Hepatocyte (in vitro differentiated cells): ENCODE results near the gene TOLLIP. TPM values are rescaled to one million over a fixed set of nuclear protein-coding genes. Genes with fewer than 3 reads are reported as not detected.

ENCODE experiments used
- DNase-seq: peaks from one replicate; pipeline ENCODE4 v3.0.0-alpha.2; 2016; ENCODE audit warnings: low spot score
- H2AFZ ChIP-seq: fragments of 200-600 bp; sonication (generic); 2 replicates; pipeline ENCODE4 v1.6.0; 2016; ENCODE audit warnings: antibody characterized with exemption, mild to moderate bottlenecking
- H3K27ac ChIP-seq: fragments of 200-600 bp; sonication (generic); 2 replicates; pipeline ENCODE4 v1.5.1; 2016; ENCODE audit warnings: mild to moderate bottlenecking
- H3K27me3 ChIP-seq: fragments of 200-600 bp; sonication (generic); 2 replicates; pipeline ENCODE4 v1.6.1; 2016
- H3K36me3 ChIP-seq: fragments of 200-600 bp; sonication (generic); replicated peaks from 2 replicates; pipeline ENCODE4 v1.5.1; 2016; ENCODE audit warnings: low read depth; ENCODE audit not compliant: insufficient read depth
- H3K4me1 ChIP-seq: fragments of 200-600 bp; sonication (generic); 2 replicates; pipeline ENCODE4 v1.5.1; 2016; ENCODE audit warnings: mild to moderate bottlenecking, moderate library complexity; ENCODE audit not compliant: insufficient read depth
- H3K4me2 ChIP-seq: fragments of 200-600 bp; sonication (generic); 2 replicates; pipeline ENCODE4 v1.6.0; 2016
- H3K4me3 ChIP-seq: fragments of 200-600 bp; sonication (generic); 2 replicates; pipeline ENCODE4 v1.5.1; 2016; ENCODE audit warnings: mild to moderate bottlenecking
- H3K79me2 ChIP-seq: fragments of 200-600 bp; sonication (generic); 2 replicates; pipeline ENCODE4 v1.6.0; 2017; ENCODE audit warnings: mild to moderate bottlenecking
- H3K9me2 ChIP-seq: fragments of 200-600 bp; sonication (generic); replicated peaks from 2 replicates; pipeline ENCODE4 v1.6.0; 2017; ENCODE audit warnings: mild to moderate bottlenecking; ENCODE audit not compliant: insufficient read depth
- H3K9me3 ChIP-seq: fragments of 200-600 bp; sonication (generic); 2 replicates; pipeline ENCODE4 v1.5.1; 2016; ENCODE audit warnings: low read depth, mild to moderate bottlenecking
- H4K20me1 ChIP-seq: fragments of 200-600 bp; sonication (generic); 2 replicates; pipeline ENCODE4 v1.6.0; 2016; ENCODE audit warnings: mild to moderate bottlenecking; ENCODE audit not compliant: insufficient read depth, poor library complexity, severe bottlenecking
- CTCF ChIP-seq: fragments of 200-600 bp; sonication (generic); IDR thresholded peaks from 2 replicates; pipeline ENCODE4 v1.5.1; 2016; ENCODE audit warnings: antibody characterized with exemption, mild to moderate bottlenecking; ENCODE audit not compliant: poor library complexity
- EZH2 ChIP-seq: fragments of 200-600 bp; sonication (generic); IDR thresholded peaks from 2 replicates; pipeline ENCODE4 v1.6.1; 2016; ENCODE audit warnings: antibody characterized with exemption, mild to moderate bottlenecking, borderline replicate concordance
- EZH2phosphoT487 ChIP-seq: fragments of 200-600 bp; sonication (generic); IDR thresholded peaks from one replicate; pipeline ENCODE4 v1.6.1; 2018; ENCODE audit warnings: antibody characterized with exemption, mild to moderate bottlenecking, low read depth, moderate library complexity; ENCODE audit not compliant: unreplicated experiment, severe bottlenecking
- WGBS: methylation state at CpG from one replicate; pipeline ENCODE4 v1.1.6; 2016; ENCODE audit warnings: low lambda C conversion rate; ENCODE audit errors: missing lambda C conversion rate; 5-methylcytosine and 5-hydroxymethylcytosine counted together
- polyA plus RNA-seq: library from polyadenylated mRNA; unstranded; fragments of >200 nt; fragmentation: Nextera tagmentation; extraction: Ambion mirVana; gene quantifications from 2 replicates; pipeline ENCODE4 v1.2.1, GENCODE V29; 2016
- total RNA-seq: library from RNA; depleted of rRNA; stranded (reverse); fragments of >200 nt; gene quantifications from 2 replicates; pipeline ENCODE4 v1.2.3, GENCODE V29; 2014

The TOLLIP gene
- total and polyA plus RNA-seq, 2 experiments from 2014 or later: 33.3 to 80.9 TPM

DNA sequence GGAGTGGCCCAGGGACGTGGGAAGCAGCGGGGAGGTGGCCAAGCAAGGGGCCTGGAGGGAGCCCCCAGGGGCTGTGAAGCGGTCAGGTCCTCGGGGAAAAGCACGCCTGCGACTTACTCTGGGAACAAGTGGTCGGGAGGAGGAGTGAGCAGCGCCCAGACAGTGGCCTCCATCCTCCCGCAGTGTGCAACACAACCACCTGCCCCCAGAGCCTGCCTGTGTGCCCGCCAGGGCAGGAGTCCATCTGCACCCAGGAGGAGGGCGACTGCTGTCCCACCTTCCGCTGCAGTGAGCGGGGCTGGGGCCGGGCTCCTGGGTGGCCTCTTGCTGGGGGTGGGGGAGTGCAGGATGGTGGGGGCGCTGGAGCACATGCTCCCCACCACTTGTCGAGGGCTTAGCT, 51.5 kb downstream of the TOLLIP start:
- no peak overlapping the region for H3K4me2 ChIP-seq
- WGBS: 84% methylated on average over 10 of the region's 16 CpGs

GRCh38 chr11:1257366-1257765, 52.1 kb downstream of the TOLLIP start:
- Histone ChIP-seq H3K4me2 (no peak overlapping the region), H3K27ac (no peak overlapping the region), H2AFZ (no peak overlapping the region), H3K9me3 (no peaks in the 10 kb centered on the region), H3K36me3 (no peaks in the 10 kb centered on the region), H3K4me1 (peaks cover 5% of the 10 kb centered on the region), H3K27me3 (no peaks in the 10 kb centered on the region), H3K4me3 (no peak overlapping the region), H3K79me2 (no peaks in the 10 kb centered on the region), H4K20me1 (no peaks in the 10 kb centered on the region), H3K9me2 (no peaks in the 10 kb centered on the region)
- TF ChIP-seq EZH2: no peak
- TF ChIP-seq EZH2phosphoT487: no peak
- TF ChIP-seq CTCF: no peak
- 95% methylated on average over 25 of the region's 27 CpGs for whole genome bisulfite sequencing
- no peak for DNase-seq

More for the DNA sequence above, 51.5 kb downstream of the TOLLIP start:
- H3K4me1 ChIP-seq: peaks cover 7% of the 10 kb centered on the region
- no peak overlapping the region for H3K27ac ChIP-seq
- H2AFZ ChIP-seq: no peak overlapping the region
- H3K27me3 ChIP-seq: no peaks in the 10 kb centered on the region
- no peak for TF ChIP-seq CTCF
- no peak for TF ChIP-seq EZH2
- no peak for TF ChIP-seq EZH2phosphoT487
- H3K79me2 ChIP-seq: no peaks in the 10 kb centered on the region
- no peak overlapping the region for H3K4me3 ChIP-seq
- H3K9me2 ChIP-seq: no peaks in the 10 kb centered on the region
- no peaks in the 10 kb centered on the region for H3K9me3 ChIP-seq
- H3K36me3 ChIP-seq: no peaks in the 10 kb centered on the region
- no peak for DNase-seq
- no peaks in the 10 kb centered on the region for H4K20me1 ChIP-seq

GRCh38 chr11:1256257-1257045, 53.0 kb downstream of the TOLLIP start:
- no peak for TF ChIP-seq EZH2
- TF ChIP-seq CTCF: no peak
- no peak for TF ChIP-seq EZH2phosphoT487
- WGBS: 83% methylated on average over 18 of the region's 26 CpGs
- no peaks in the 10 kb centered on the region for H3K27me3 ChIP-seq
- H4K20me1 ChIP-seq: no peaks in the 10 kb centered on the region
- no peaks in the 10 kb centered on the region for H3K36me3 ChIP-seq
- no peak overlapping the region for H3K27ac ChIP-seq
- DNase-seq: no peak
- no peak overlapping the region for H3K4me3 ChIP-seq
- no peaks in the 10 kb centered on the region for H3K9me2 ChIP-seq
- no peak overlapping the region for H2AFZ ChIP-seq
- H3K9me3 ChIP-seq: no peaks in the 10 kb centered on the region
- no peaks in the 10 kb centered on the region for H3K79me2 ChIP-seq
- no peak overlapping the region for H3K4me2 ChIP-seq
- no peaks in the 10 kb centered on the region for H3K4me1 ChIP-seq
